D721Med (cell line): ENCODE measurements around the gene PROSER1.

ENCODE experiments used
- DNase-seq: peaks from one replicate; pipeline ENCODE4 v3.0.0; 2011; ENCODE audit warnings: low spot score; ENCODE audit not compliant: insufficient read length
- FAIRE-seq: peaks from 2 replicates; lab custom pipeline; 2011; peaks lifted over from hg19 to GRCh38; lab: Jason Lieb, UNC
- TF ChIP-seq, protein P1 (sequence below): IDR thresholded peaks from 2 replicates; pipeline ENCODE4 v1.5.1; 2012; ENCODE audit warnings: mild to moderate bottlenecking, control low read depth; ENCODE audit not compliant: insufficient read depth; ENCODE audit errors: missing control alignments

Gene PROSER1

GRCh38 chr13:39034085-39034484 lies 3.8 kb downstream of the PROSER1 start:
- no peak for FAIRE-seq
- DNase-seq, result no peak
- TF ChIP-seq, protein P1, sequence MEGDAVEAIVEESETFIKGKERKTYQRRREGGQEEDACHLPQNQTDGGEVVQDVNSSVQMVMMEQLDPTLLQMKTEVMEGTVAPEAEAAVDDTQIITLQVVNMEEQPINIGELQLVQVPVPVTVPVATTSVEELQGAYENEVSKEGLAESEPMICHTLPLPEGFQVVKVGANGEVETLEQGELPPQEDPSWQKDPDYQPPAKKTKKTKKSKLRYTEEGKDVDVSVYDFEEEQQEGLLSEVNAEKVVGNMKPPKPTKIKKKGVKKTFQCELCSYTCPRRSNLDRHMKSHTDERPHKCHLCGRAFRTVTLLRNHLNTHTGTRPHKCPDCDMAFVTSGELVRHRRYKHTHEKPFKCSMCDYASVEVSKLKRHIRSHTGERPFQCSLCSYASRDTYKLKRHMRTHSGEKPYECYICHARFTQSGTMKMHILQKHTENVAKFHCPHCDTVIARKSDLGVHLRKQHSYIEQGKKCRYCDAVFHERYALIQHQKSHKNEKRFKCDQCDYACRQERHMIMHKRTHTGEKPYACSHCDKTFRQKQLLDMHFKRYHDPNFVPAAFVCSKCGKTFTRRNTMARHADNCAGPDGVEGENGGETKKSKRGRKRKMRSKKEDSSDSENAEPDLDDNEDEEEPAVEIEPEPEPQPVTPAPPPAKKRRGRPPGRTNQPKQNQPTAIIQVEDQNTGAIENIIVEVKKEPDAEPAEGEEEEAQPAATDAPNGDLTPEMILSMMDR, result no peak

DNA sequence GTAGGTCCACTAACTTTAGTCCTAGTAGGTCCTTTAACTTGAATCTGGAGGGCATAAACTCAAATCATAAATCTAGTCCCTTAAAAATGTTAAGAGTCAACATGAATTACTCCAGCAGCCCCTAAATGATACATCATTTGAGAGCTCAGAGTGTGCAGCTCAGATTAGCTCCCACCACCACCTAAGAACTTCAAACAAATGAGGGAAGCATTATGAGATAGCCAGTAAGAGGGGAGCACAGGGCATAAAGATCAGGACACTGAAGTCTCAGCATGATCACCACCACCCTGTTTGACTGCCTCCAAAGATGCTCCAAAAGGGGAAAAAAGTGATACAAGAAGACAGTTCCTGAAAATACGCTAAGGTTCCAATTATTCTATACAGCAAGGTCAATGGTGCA lies 5.7 kb downstream of the PROSER1 start:
- TF ChIP-seq, protein P1, result no peak
- FAIRE-seq (no peak), DNase-seq (no peak)

GRCh38 chr13:39025433-39025839 lies 12.5 kb downstream of the PROSER1 start:
- FAIRE-seq (no peak), DNase-seq (no peak)
- TF ChIP-seq, protein P1, result no peak

DNA sequence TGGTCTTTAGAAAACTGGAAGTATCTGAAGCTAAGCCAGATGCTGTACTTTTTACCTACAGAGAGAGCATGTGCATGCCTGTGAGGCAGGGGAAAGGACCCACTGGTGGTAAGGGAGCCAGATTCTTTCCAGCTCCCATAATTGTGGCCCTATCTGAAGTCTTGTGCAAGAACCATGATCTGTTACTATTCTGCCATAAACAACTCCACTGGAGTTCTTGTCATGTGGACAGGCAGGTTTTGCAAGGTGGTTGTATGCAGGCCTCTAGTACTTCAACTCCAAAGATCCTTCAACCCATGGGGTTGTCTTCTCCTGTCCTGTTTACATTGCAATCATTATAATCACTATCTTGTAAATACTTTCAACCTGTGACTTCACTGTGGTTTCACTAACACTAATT lies 14.1 kb downstream of the PROSER1 start:
- FAIRE-seq (no peak), DNase-seq (no peak)
- TF ChIP-seq, protein P1, result no peak

- FAIRE-seq (no peak), DNase-seq (no peak)
- TF ChIP-seq, protein P1, result no peak
Measured at GRCh38 chr13:39023316-39023715, 14.6 kb downstream of the PROSER1 start.

- FAIRE-seq (no peak), DNase-seq (no peak)
- TF ChIP-seq, protein P1, result no peak
Measured at GRCh38 chr13:39020853-39021462, 16.9 kb downstream of the PROSER1 start.

- peak; percentile 93 for FAIRE-seq
- DNase-seq, result no peak
- TF ChIP-seq, protein P1, result peak; percentile 39
Measured at GRCh38 chr13:39016787-39017186, 21.1 kb downstream of the PROSER1 start.
